Measurements from ENCODE around the gene SUSD6. TPM values are rescaled to one million over a fixed set of nuclear protein-coding genes. Genes with fewer than 3 reads are reported as not detected.

SUSD6 gene
- total RNA-seq, 1 donor from 2014 or later: 46.6 TPM

GRCh38 chr14:69615496-69616407, 4.4 kb downstream of the SUSD6 start:
- Mint-ChIP-seq H3K36me3 (ENCODE audit: low read depth) (peaks cover 49% of the 10 kb centered on the region), H3K4me1 (ENCODE audit: low read depth) (peaks cover 76% of the 10 kb centered on the region), H3K9me3 (no peaks in the 10 kb centered on the region), H3K27me3 (ENCODE audit: low read depth) (no peaks in the 10 kb centered on the region), H3K27ac (peak overlapping the region; percentile 97), H3K4me3 (ENCODE audit: low read depth) (peak overlapping the region; percentile 90)
- DNase-seq (ENCODE audit: low spot score): peak; percentile 52
- intact Hi-C loops (cut with micrococcal nuclease): loop anchor here (1.0 to 10.0 kb wide), 3 partner anchors 10 to 641 kb away; partner anchors contain the start of gene ACTN1

DNA sequence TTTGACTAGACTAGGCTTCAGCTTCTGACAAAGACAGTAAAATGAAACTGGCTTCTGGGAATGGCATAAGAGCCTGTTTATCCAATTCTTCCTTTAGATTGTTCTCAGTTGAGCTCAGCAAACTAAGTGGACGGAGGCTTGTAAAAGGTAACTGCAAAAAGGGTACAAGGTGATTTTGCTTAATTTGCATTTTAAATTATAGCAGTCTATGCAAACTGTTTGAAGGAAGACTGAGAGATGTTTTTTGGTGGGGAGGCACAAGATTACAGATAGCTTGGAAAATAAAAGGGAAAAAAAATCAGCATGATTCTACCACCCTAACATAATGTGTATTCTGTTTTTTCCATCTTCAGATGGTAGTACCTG, 5.0 kb downstream of the SUSD6 start:
- no peak for DNase-seq (ENCODE audit: low spot score)
- intact Hi-C loops (cut with micrococcal nuclease): loop anchor here (1.0 to 10.0 kb wide), 2 partner anchors 20 to 642 kb away; partner anchors contain the start of gene ACTN1
- peak overlapping the region; percentile 90 for H3K4me3 Mint-ChIP-seq (ENCODE audit: low read depth)
- peak overlapping the region; percentile 97 for H3K27ac Mint-ChIP-seq
- no peaks in the 10 kb centered on the region for H3K27me3 Mint-ChIP-seq (ENCODE audit: low read depth)
- peaks cover 80% of the 10 kb centered on the region for H3K4me1 Mint-ChIP-seq (ENCODE audit: low read depth)
- no peaks in the 10 kb centered on the region for H3K9me3 Mint-ChIP-seq
- H3K36me3 Mint-ChIP-seq (ENCODE audit: low read depth): peaks cover 53% of the 10 kb centered on the region

DNA sequence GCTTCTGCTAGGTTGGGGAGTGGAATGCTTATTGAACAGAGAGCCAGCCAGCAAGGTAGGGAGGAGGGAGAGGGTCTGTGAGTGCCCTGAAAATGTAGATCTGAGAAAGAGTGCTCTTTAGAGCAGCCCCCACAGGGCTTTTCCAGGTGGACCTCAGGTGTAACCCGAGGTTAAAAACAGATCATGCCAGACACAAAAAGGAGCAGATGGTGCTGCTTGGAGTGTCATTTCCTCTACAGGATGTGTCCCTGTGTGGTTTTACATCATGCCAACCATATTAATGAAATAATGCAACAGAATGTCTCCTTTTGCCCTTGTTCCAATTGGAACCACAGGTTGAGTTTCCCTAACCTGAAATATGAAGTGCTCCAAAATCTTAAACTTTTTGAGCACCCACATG, 6.4 kb downstream of the SUSD6 start:
- Mint-ChIP-seq H3K4me1 (ENCODE audit: low read depth) (peaks cover 88% of the 10 kb centered on the region), H3K4me3 (ENCODE audit: low read depth) (peak overlapping the region; percentile 27), H3K27ac (peak overlapping the region; percentile 70), H3K27me3 (ENCODE audit: low read depth) (no peaks in the 10 kb centered on the region), H3K36me3 (ENCODE audit: low read depth) (peaks cover 53% of the 10 kb centered on the region), H3K9me3 (no peaks in the 10 kb centered on the region)
- intact Hi-C loops (cut with micrococcal nuclease): loop anchor here (2.0 to 10.0 kb wide), 2 partner anchors 67 to 643 kb away; partner anchors contain the start of gene ACTN1
- no peak for DNase-seq (ENCODE audit: low spot score)

DNA sequence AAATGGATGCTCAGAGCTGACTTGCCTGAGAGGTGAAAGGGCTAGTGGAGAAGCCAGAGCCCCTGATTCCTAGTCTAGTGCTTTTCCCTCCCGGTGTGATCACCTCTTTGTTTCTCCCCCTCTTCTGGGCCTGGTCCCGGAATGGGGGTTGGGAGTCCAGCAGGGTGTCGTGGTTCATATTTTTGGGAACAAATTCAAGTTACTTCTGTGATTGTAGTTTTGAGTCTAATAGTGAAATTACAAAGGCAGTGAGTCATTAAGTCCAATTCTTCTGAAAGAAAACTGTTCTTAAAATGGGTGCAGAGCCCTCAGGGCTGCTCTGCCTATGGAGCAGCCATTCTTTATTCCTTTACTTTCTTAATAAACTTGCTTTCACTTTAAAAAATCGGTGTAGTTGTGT, 7.6 kb downstream of the SUSD6 start:
- Mint-ChIP-seq H3K27me3 (ENCODE audit: low read depth) (no peaks in the 10 kb centered on the region), H3K27ac (peak overlapping the region; percentile 86), H3K4me1 (ENCODE audit: low read depth) (peaks cover 86% of the 10 kb centered on the region), H3K4me3 (ENCODE audit: low read depth) (peak overlapping the region; percentile 56), H3K36me3 (ENCODE audit: low read depth) (peaks cover 48% of the 10 kb centered on the region), H3K9me3 (no peaks in the 10 kb centered on the region)
- intact Hi-C loops (cut with micrococcal nuclease): loop anchor here (2.0 to 10.0 kb wide), 2 partner anchors 66 to 644 kb away; partner anchors contain the start of gene ACTN1
- DNase-seq (ENCODE audit: low spot score): no peak

- peaks cover 86% of the 10 kb centered on the region for H3K4me1 Mint-ChIP-seq (ENCODE audit: low read depth)
- peaks cover 43% of the 10 kb centered on the region for H3K36me3 Mint-ChIP-seq (ENCODE audit: low read depth)
- no peaks in the 10 kb centered on the region for H3K27me3 Mint-ChIP-seq (ENCODE audit: low read depth)
- DNase-seq (ENCODE audit: low spot score): no peak
- peak overlapping the region; percentile 89 for H3K27ac Mint-ChIP-seq
- intact Hi-C loops (cut with micrococcal nuclease): loop anchor here (10.0 kb wide), 1 partner anchor 1265 kb away; no protein-coding TSS in a partner anchor
- H3K4me3 Mint-ChIP-seq (ENCODE audit: low read depth): peak overlapping the region; percentile 41
- no peaks in the 10 kb centered on the region for H3K9me3 Mint-ChIP-seq
Observed at GRCh38 chr14:69620211-69620611, 8.8 kb downstream of the SUSD6 start.

GRCh38 chr14:69620981-69621380, 9.6 kb downstream of the SUSD6 start:
- Mint-ChIP-seq H3K4me1 (ENCODE audit: low read depth) (peaks cover 86% of the 10 kb centered on the region), H3K27ac (peak overlapping the region; percentile 89), H3K27me3 (ENCODE audit: low read depth) (no peaks in the 10 kb centered on the region), H3K9me3 (no peaks in the 10 kb centered on the region), H3K4me3 (ENCODE audit: low read depth) (peak overlapping the region; percentile 1), H3K36me3 (ENCODE audit: low read depth) (peaks cover 36% of the 10 kb centered on the region)
- intact Hi-C loops (cut with micrococcal nuclease): loop anchor here (10.0 kb wide), 1 partner anchor 1264 kb away; no protein-coding TSS in a partner anchor
- DNase-seq (ENCODE audit: low spot score): no peak

DNA sequence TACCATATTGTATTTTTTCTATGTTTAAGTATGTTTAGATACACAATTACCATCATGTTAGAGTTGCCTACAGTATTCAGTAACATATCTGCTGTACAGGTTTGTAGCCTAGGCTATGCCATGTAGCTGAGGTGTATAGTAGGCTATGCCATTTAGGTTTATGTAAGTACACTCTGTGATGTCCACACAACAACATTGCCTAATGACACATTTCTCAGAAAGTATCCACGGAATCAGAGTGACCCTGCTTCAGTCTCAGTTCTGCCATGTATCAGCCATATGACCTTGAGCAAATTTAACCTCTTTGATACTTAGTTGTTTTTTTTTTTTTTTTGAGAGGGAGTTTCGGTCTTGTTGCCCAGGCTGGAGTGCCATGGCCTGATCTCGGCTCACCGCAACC, 12.7 kb downstream of the SUSD6 start:
- intact Hi-C loops (cut with micrococcal nuclease): loop anchor here (10.0 kb wide), 1 partner anchor 1261 kb away; no protein-coding TSS in a partner anchor
- Mint-ChIP-seq H3K36me3 (ENCODE audit: low read depth) (peaks cover 16% of the 10 kb centered on the region), H3K4me3 (ENCODE audit: low read depth) (no peak overlapping the region), H3K27ac (peak overlapping the region; percentile 89), H3K27me3 (ENCODE audit: low read depth) (no peaks in the 10 kb centered on the region), H3K9me3 (no peaks in the 10 kb centered on the region), H3K4me1 (ENCODE audit: low read depth) (peaks cover 76% of the 10 kb centered on the region)
- no peak for DNase-seq (ENCODE audit: low spot score)

GRCh38 chr14:69625299-69626131, 14.1 kb downstream of the SUSD6 start:
- intact Hi-C loops (cut with micrococcal nuclease): loop anchor here (1.0 to 10.0 kb wide), 4 partner anchors 10 to 1259 kb away; no protein-coding TSS in a partner anchor
- peak overlapping the region; percentile 89 for H3K27ac Mint-ChIP-seq

GRCh38 chr14:69626132-69626500, 14.7 kb downstream of the SUSD6 start:
- no peak for DNase-seq (ENCODE audit: low spot score)
- no peaks in the 10 kb centered on the region for H3K9me3 Mint-ChIP-seq
- H3K4me3 Mint-ChIP-seq (ENCODE audit: low read depth): peak overlapping the region; percentile 69
- H3K4me1 Mint-ChIP-seq (ENCODE audit: low read depth): peaks cover 76% of the 10 kb centered on the region
- no peaks in the 10 kb centered on the region for H3K27me3 Mint-ChIP-seq (ENCODE audit: low read depth)
- H3K36me3 Mint-ChIP-seq (ENCODE audit: low read depth): peaks cover 8% of the 10 kb centered on the region
- H3K27ac Mint-ChIP-seq: peak overlapping the region; percentile 89
- intact Hi-C loops (cut with micrococcal nuclease): loop anchor here (10.0 kb wide), 1 partner anchor 1259 kb away; no protein-coding TSS in a partner anchor

More at GRCh38 chr14:69625299-69626131, 14.1 kb downstream of the SUSD6 start:
- Mint-ChIP-seq H3K4me3 (ENCODE audit: low read depth) (peak overlapping the region; percentile 69), H3K27me3 (ENCODE audit: low read depth) (no peaks in the 10 kb centered on the region), H3K9me3 (no peaks in the 10 kb centered on the region), H3K4me1 (ENCODE audit: low read depth) (peaks cover 76% of the 10 kb centered on the region), H3K36me3 (ENCODE audit: low read depth) (peaks cover 10% of the 10 kb centered on the region)
- DNase-seq (ENCODE audit: low spot score): peak; percentile 72

DNA sequence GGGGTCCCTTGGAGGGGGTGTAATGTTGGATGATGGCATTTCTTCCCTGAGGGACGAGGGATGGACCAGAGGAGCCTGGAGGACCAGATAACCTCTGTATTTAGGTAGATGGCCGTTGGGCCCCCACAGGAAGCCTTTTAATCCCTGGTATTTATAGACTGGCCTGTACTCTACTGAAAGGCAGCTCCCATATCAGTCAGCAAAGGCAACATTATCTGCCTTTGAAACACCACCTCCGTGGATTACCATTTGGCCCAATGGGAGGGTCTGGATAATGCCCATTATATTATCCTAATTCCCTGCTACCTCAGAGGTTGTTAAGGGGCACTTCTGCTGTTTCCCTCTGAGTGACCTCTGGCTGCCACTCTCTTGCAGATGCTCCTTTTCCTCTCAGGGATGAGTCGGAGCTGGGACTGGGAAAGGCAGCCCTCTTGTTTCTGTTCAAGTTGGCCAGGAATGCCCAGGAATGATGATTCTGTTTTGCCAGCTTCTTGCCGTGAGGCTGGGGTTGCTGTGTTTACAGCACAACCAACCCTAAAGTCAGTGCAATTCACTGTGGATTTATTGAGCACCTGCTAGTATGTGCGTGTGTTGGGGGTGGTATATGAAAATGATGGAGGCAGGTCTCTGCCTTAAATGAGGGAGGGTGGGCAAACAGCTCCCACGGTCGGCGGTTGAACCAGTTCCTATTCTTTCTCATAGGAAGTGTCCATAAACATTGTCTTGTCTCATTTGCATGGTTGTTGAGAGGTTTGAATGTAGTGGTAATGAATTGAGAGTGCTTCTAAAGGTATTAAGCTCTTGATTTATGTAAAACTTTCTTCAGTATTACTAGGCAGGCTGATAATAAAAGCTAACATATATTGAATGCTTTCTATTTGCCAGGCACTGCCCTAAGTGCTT, 18.1 kb downstream of the SUSD6 start:
- no peak for DNase-seq (ENCODE audit: low spot score)
- H3K36me3 Mint-ChIP-seq (ENCODE audit: low read depth): peaks cover 22% of the 10 kb centered on the region
- intact Hi-C loops (cut with micrococcal nuclease): loop anchor here (10.0 kb wide), 1 partner anchor 1255 kb away; no protein-coding TSS in a partner anchor
- peaks cover 86% of the 10 kb centered on the region for H3K4me1 Mint-ChIP-seq (ENCODE audit: low read depth)
- peak overlapping the region; percentile 67 for H3K27ac Mint-ChIP-seq
- no peaks in the 10 kb centered on the region for H3K27me3 Mint-ChIP-seq (ENCODE audit: low read depth)
- H3K4me3 Mint-ChIP-seq (ENCODE audit: low read depth): no peak overlapping the region
- no peaks in the 10 kb centered on the region for H3K9me3 Mint-ChIP-seq

DNA sequence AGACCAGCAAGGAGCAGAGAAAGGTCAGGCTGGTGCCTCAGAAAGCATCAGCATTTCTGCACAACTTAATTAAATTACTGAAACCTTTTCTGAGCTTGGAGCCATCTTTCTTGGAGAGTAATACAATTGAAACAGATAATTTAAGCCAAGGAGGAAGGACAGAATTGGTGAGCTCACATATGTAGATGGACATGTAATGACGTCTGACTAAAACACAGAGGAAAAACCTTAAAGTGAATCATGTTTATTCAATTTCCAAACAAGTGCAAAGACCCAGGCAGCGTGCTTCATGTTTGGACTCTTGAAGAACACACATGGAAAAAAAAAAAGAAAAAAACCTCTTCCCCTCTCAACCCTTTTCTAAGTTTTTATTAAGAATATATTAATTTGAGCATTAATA, 19.0 kb downstream of the SUSD6 start:
- Mint-ChIP-seq H3K9me3 (no peaks in the 10 kb centered on the region), H3K36me3 (ENCODE audit: low read depth) (peaks cover 26% of the 10 kb centered on the region), H3K4me3 (ENCODE audit: low read depth) (no peak overlapping the region), H3K4me1 (ENCODE audit: low read depth) (peaks cover 86% of the 10 kb centered on the region), H3K27ac (peak overlapping the region; percentile 76), H3K27me3 (ENCODE audit: low read depth) (no peaks in the 10 kb centered on the region)
- no peak for DNase-seq (ENCODE audit: low spot score)
- intact Hi-C loops (cut with micrococcal nuclease): no loop called here
